Measurements from ENCODE around the gene OLFML2A. TPM values are rescaled to one million over a fixed set of nuclear protein-coding genes. Genes with fewer than 3 reads are reported as not detected.
"Not testable (repeated sequence)": the region's sequence is repeated elsewhere in the genome, so short reads cannot be mapped to it uniquely, and the experiment has no call there.

The OLFML2A gene
- not detected in 2 replicates for total RNA-seq

DNA sequence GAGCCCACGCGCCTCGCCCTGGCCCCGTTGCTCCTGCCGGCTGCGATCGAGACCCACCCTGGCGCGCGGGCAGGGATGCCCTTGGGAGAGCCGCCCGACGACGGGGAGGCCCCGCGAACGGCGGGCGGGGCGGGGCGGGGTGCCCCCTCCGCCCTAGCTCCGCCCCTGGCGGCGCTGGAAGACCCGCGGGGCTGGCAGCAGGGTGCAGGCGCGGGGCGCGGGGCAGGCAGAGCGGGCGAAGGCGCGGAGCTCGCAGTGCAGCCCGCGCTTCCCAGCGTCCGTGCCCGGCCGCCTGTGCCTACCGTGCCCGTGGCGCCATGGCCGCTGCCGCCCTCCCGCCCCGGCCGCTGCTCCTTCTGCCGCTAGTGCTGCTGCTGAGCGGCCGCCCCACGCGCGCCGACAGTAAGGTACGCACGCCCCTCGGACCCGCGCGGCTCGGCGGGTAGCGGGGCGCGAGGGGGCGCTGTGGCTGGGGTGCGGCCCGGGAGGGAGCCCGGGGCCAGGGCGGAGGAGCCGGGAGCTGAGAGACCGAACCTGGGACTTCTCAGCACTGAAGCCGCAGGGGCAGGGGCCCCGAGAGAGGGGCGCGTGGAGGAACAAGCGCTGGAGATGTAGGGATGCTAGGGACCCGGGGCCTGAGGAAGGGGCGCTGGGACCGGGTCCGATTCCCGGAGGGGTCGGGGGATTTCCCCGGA lies at the start of gene OLFML2A:
OLFML2A (plus strand) TSS at position 180 of the 695 bp plus-strand sequence; CDS start at position 318, 138 bp downstream.
- no peak within 1 kb of the TSS for H3K27ac Mint-ChIP-seq
- peak; percentile 72 for DNase-seq
- intact Hi-C loops (cut with micrococcal nuclease): no loop called here

GRCh38 chr9:124730772-124731171 lies 46.2 kb upstream of the OLFML2A start:
- H3K9me3 Mint-ChIP-seq: no peaks in the 10 kb centered on the region
- intact Hi-C loops (cut with micrococcal nuclease): no loop called here
- H3K4me3 Mint-ChIP-seq: no peak overlapping the region
- no peaks in the 10 kb centered on the region for H3K36me3 Mint-ChIP-seq (ENCODE audit: low read depth)
- DNase-seq: no peak
- H3K27me3 Mint-ChIP-seq: peaks cover 3% of the 10 kb centered on the region
- peaks cover 22% of the 10 kb centered on the region for H3K4me1 Mint-ChIP-seq
- H3K27ac Mint-ChIP-seq: no peak overlapping the region

More for the DNA sequence above, at the start of gene OLFML2A:
- no peaks in the 10 kb centered on the region for H3K9me3 Mint-ChIP-seq
- peaks cover 26% of the 10 kb centered on the region for H3K4me1 Mint-ChIP-seq
- peak within 1 kb of the TSS; percentile 77 for H3K4me3 Mint-ChIP-seq
- peaks cover 39% of the 10 kb centered on the region for H3K27me3 Mint-ChIP-seq
- no peaks in the 10 kb centered on the region for H3K36me3 Mint-ChIP-seq (ENCODE audit: low read depth)

GRCh38 chr9:124733964-124734740 lies 42.8 kb upstream of the OLFML2A start:
- no peak overlapping the region for H3K4me3 Mint-ChIP-seq

DNA sequence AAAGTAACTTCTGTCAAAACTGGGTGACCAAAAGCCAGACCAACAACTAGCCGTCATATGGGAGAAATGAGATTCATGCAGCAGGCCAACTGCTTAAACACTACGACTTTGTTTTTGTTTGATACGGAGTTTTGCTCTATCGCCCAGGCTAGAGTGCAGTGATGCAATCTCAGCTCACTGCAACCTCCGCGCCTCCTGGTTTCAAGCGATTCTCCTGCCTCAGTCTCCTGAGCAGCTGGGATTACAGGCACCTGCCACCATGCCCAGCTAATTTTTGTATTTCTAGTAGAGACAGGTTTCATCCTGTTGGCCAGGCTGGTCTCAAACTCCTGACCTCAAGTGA lies 42.2 kb upstream of the OLFML2A start:
- H3K27ac Mint-ChIP-seq: peak overlapping the region; percentile 73
- H3K4me3 Mint-ChIP-seq: not testable (repeated sequence)

More at GRCh38 chr9:124733964-124734740, 42.8 kb upstream of the OLFML2A start:
- Mint-ChIP-seq H3K4me1 (peaks cover 18% of the 10 kb centered on the region), H3K27ac (no peak overlapping the region), H3K36me3 (ENCODE audit: low read depth) (no peaks in the 10 kb centered on the region), H3K27me3 (peaks cover 3% of the 10 kb centered on the region), H3K9me3 (no peaks in the 10 kb centered on the region)
- intact Hi-C loops (cut with micrococcal nuclease): loop anchor here (2.0 kb wide), 1 partner anchor 17 kb away; no protein-coding TSS in a partner anchor
- no peak for DNase-seq

DNA sequence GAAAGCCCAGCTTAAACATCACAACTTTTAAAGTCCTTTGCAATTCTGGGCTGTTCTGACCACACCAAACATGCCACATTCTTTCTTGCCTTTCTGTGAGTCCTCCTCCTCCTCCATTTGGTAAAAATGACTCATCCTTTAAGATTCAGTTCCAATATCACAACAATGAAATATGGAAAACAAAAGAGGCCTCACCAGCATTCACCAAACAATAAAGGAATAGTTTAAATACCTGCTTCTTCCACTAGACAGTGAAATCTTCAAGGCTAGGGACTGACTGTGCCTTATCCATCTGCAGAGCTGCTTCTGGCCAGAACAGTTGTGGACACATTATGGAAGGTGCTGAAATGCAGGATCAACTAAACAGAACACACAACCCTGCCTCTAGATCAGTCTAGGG lies 41.8 kb upstream of the OLFML2A start:
- no peak overlapping the region for H3K4me3 Mint-ChIP-seq
- no peaks in the 10 kb centered on the region for H3K9me3 Mint-ChIP-seq
- no peaks in the 10 kb centered on the region for H3K36me3 Mint-ChIP-seq (ENCODE audit: low read depth)
- H3K4me1 Mint-ChIP-seq: peaks cover 21% of the 10 kb centered on the region
- intact Hi-C loops (cut with micrococcal nuclease): loop anchor here (2.0 kb wide), 1 partner anchor 18 kb away; no protein-coding TSS in a partner anchor
- DNase-seq: no peak
- peaks cover 3% of the 10 kb centered on the region for H3K27me3 Mint-ChIP-seq
- H3K27ac Mint-ChIP-seq: peak overlapping the region; percentile 73

More for the DNA sequence above, 42.2 kb upstream of the OLFML2A start:
- not testable (repeated sequence) for H3K27me3 Mint-ChIP-seq; DNase-seq; H3K9me3 Mint-ChIP-seq; H3K36me3 Mint-ChIP-seq (ENCODE audit: low read depth)
- intact Hi-C loops (cut with micrococcal nuclease): loop anchor here (2.0 kb wide), 1 partner anchor 18 kb away; no protein-coding TSS in a partner anchor
- H3K4me1 Mint-ChIP-seq: peaks cover 18% of the 10 kb centered on the region

- H3K4me3 Mint-ChIP-seq, H3K9me3 Mint-ChIP-seq: not testable (repeated sequence)
These were observed 38.9 kb upstream of the OLFML2A start for GRCh38 chr9:124738075-124738474.

GRCh38 chr9:124739360-124739759 lies 37.6 kb upstream of the OLFML2A start:
- H3K27ac Mint-ChIP-seq: no peak overlapping the region
- no peaks in the 10 kb centered on the region for H3K9me3 Mint-ChIP-seq
- H3K4me3 Mint-ChIP-seq: no peak overlapping the region
- H3K4me1 Mint-ChIP-seq: peaks cover 27% of the 10 kb centered on the region
- no peaks in the 10 kb centered on the region for H3K36me3 Mint-ChIP-seq (ENCODE audit: low read depth)
- intact Hi-C loops (cut with micrococcal nuclease): no loop called here
- no peak for DNase-seq
- no peaks in the 10 kb centered on the region for H3K27me3 Mint-ChIP-seq

More at GRCh38 chr9:124738075-124738474, 38.9 kb upstream of the OLFML2A start:
- intact Hi-C loops (cut with micrococcal nuclease); DNase-seq; H3K27me3 Mint-ChIP-seq; H3K36me3 Mint-ChIP-seq (ENCODE audit: low read depth); H3K27ac Mint-ChIP-seq: not testable (repeated sequence)
- H3K4me1 Mint-ChIP-seq: peaks cover 24% of the 10 kb centered on the region

DNA sequence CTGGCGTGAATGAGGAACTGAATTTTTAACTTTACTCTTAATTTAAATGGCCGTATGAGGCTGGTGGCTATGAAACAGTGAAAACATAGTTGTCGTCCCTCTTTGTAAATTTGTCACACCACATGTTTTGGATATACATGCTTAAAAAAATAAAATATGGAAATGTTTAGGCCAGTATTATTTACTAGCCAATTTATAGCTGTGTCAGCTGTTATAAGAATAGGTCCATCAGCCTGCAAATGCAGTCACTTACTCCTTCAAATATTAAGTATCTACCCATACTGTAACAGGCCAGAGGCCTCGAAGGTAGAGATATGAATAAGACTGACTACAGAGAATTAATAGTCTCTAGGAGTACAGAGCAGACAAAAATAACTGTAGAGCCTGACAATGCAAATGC lies 35.8 kb upstream of the OLFML2A start:
- no peak overlapping the region for H3K4me3 Mint-ChIP-seq
- peaks cover 12% of the 10 kb centered on the region for H3K4me1 Mint-ChIP-seq
- H3K27me3 Mint-ChIP-seq: no peaks in the 10 kb centered on the region
- intact Hi-C loops (cut with micrococcal nuclease): no loop called here
- no peaks in the 10 kb centered on the region for H3K9me3 Mint-ChIP-seq
- no peaks in the 10 kb centered on the region for H3K36me3 Mint-ChIP-seq (ENCODE audit: low read depth)
- DNase-seq: no peak
- no peak overlapping the region for H3K27ac Mint-ChIP-seq

GRCh38 chr9:124741662-124742061 lies 35.3 kb upstream of the OLFML2A start:
- DNase-seq: no peak
- intact Hi-C loops (cut with micrococcal nuclease): no loop called here
- peaks cover 12% of the 10 kb centered on the region for H3K4me1 Mint-ChIP-seq
- H3K27me3 Mint-ChIP-seq: no peaks in the 10 kb centered on the region
- H3K9me3 Mint-ChIP-seq: no peaks in the 10 kb centered on the region
- H3K4me3 Mint-ChIP-seq: no peak overlapping the region
- no peak overlapping the region for H3K27ac Mint-ChIP-seq
- H3K36me3 Mint-ChIP-seq (ENCODE audit: low read depth): no peaks in the 10 kb centered on the region

DNA sequence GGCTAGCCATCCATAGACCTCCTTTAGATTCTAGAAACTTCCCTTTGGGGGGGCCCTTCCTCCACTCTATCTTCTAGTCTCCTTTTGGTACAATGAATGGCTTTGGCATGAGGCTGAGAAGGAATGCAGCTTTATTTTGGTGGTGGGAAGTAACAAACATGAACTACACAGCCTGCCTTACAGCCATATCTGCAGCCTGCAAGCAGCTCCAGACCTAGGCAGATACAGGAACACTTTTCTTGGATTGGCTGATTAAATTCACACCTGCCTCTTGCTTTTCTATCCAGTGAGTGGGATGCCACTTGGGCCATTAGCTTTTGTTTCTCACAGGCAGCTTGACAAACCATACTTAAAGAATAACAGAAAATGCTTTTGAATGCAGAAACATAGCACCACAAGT lies 34.0 kb upstream of the OLFML2A start:
- DNase-seq: no peak
- H3K36me3 Mint-ChIP-seq (ENCODE audit: low read depth): no peaks in the 10 kb centered on the region
- H3K27ac Mint-ChIP-seq: peak overlapping the region; percentile 55
- H3K4me3 Mint-ChIP-seq: no peak overlapping the region
- no peaks in the 10 kb centered on the region for H3K9me3 Mint-ChIP-seq
- peaks cover 12% of the 10 kb centered on the region for H3K4me1 Mint-ChIP-seq
- intact Hi-C loops (cut with micrococcal nuclease): no loop called here
- H3K27me3 Mint-ChIP-seq: peaks cover 6% of the 10 kb centered on the region

DNA sequence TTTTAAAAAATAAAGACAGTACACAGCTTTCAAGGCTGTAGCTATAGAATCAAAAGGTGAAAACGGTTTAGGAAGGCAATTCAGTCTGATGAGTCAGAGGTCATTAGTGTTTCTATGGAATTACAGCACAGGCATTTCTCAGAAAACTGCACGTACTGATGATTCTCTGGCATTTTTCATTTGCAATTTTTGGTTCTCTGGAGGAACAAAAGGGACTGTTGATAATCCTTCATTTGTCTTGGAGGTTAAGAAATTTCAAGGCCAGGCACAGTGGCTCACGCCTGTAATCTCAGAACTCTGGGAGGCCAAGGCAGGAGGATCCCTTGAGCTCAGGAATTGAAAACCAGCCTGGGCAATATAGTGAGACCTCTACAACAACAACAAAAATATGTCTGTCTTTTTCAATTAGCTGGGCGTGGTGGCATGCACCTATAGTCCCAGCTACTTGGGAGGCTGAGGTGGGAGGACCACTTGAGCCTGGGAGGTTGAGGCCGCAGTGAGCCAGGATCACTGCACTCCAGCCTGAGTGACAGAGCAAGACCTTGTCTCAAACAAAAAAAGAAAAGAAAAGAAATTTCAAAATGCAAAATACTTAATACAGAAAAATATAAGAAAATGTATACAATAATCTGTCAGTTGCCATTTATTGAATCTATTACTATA lies 33.1 kb upstream of the OLFML2A start:
- peaks cover 12% of the 10 kb centered on the region for H3K4me1 Mint-ChIP-seq
- no peak for DNase-seq
- H3K9me3 Mint-ChIP-seq: no peaks in the 10 kb centered on the region
- H3K4me3 Mint-ChIP-seq: no peak overlapping the region
- intact Hi-C loops (cut with micrococcal nuclease): no loop called here
- peaks cover 7% of the 10 kb centered on the region for H3K27me3 Mint-ChIP-seq
- H3K27ac Mint-ChIP-seq: peak overlapping the region; percentile 72
- no peaks in the 10 kb centered on the region for H3K36me3 Mint-ChIP-seq (ENCODE audit: low read depth)

DNA sequence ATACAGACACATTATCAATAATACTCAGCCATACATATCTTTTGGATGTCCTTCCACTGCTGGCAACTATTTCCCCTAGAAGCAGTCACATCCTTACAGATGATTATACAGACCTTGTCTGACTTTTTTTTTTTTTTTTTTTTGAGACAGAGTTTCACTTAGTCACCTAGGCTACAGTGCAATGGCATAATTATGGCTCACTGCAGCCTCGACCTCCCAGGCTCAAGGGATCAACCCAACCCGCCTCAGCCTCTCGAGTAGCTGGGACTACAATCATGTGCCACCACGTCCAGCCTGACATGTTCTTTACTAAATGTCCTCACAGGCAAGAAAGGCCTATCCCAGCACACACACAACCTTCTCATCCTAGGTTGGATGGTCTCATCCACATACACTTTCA lies 29.9 kb upstream of the OLFML2A start:
- Mint-ChIP-seq H3K27me3 (peaks cover 15% of the 10 kb centered on the region), H3K36me3 (ENCODE audit: low read depth) (no peaks in the 10 kb centered on the region), H3K9me3 (no peaks in the 10 kb centered on the region), H3K4me1 (peaks cover 6% of the 10 kb centered on the region), H3K4me3 (no peak overlapping the region), H3K27ac (no peak overlapping the region)
- intact Hi-C loops (cut with micrococcal nuclease): no loop called here
- no peak for DNase-seq

DNA sequence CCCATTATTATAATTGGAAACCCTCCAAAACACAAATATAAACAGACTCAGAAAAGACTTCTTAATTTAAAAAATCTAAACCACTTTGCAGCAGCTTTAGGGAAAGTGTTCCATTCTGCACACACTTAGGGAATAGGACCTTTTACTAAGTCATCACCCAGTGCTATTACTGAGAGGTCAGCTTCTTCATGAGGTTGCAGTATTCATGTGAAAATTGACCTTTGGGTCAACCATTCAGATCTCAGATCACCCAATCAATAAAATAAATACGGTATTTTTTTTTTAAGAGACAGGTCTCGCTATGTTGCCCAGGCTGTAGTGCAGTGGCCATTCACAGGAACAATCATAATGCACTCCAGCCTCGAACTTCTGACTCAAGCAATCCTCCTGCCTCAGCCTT lies 27.6 kb upstream of the OLFML2A start:
- Mint-ChIP-seq H3K4me1 (no peaks in the 10 kb centered on the region), H3K9me3 (no peaks in the 10 kb centered on the region), H3K36me3 (ENCODE audit: low read depth) (no peaks in the 10 kb centered on the region), H3K27me3 (peaks cover 28% of the 10 kb centered on the region), H3K27ac (no peak overlapping the region), H3K4me3 (no peak overlapping the region)
- intact Hi-C loops (cut with micrococcal nuclease): no loop called here
- DNase-seq: no peak

- H3K27ac Mint-ChIP-seq: no peak overlapping the region
- H3K4me1 Mint-ChIP-seq: peaks cover 1% of the 10 kb centered on the region
- H3K4me3 Mint-ChIP-seq: no peak overlapping the region
- DNase-seq: no peak
- H3K27me3 Mint-ChIP-seq: peaks cover 33% of the 10 kb centered on the region
- H3K36me3 Mint-ChIP-seq (ENCODE audit: low read depth): no peaks in the 10 kb centered on the region
- intact Hi-C loops (cut with micrococcal nuclease): loop anchor here (5.0 kb wide), 1 partner anchor 127 kb away; no protein-coding TSS in a partner anchor
- H3K9me3 Mint-ChIP-seq: no peaks in the 10 kb centered on the region
These were observed 27.2 kb upstream of the OLFML2A start for GRCh38 chr9:124749781-124750180.
